Measurements from ENCODE around the gene RETREG1.
"Not testable (repeated sequence)": the region's sequence is repeated elsewhere in the genome, so short reads cannot be mapped to it uniquely, and the experiment has no call there.

Gene RETREG1

GRCh38 chr5:16461026-16461425 lies 155.8 kb downstream of the RETREG1 start:
- DNase-seq (ENCODE audit: extremely low read depth in 1 of 2, low read depth in 1 of 2): no peak

GRCh38 chr5:16459451-16459850 lies 157.3 kb downstream of the RETREG1 start:
- no peak for DNase-seq (ENCODE audit: extremely low read depth in 1 of 2, low read depth in 1 of 2)

DNA sequence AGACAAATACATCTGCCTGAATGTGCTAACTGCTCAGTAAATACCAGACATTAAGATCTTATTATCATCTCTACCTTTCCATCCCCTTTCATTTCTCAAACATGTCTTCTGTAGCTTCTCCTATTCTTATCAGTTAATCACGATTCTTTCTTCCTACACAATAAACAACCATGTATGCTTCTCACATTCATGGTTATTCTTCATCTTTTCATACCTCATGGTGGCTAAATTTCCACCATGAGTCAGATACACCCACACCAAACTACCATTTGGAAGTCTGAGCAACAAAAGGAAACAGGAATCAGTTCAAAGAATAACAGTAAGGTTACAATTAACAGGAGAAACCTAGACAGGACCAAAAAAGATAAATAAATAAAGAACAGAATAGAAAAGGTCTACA lies 158.9 kb downstream of the RETREG1 start:
- DNase-seq (ENCODE audit: extremely low read depth in 1 of 2, low read depth in 1 of 2): no peak

DNA sequence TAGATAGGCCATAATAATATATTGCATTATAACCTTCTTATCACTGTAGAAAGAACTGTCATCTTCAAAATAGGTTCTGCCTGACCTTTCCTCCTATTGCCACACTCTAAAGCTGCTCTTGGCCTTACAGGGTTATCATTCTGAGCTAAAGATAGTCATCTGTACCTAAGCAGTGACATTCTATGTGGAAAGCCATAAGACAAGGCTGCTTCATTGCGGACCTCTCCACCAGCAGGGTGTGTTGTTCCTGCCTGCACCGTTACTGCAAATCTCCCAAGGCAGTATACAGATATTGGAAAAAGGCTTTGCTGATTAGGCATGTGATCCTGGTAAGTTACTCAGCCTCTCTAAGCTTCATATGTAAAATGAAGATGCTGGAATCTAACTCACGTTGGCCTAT lies 159.3 kb downstream of the RETREG1 start:
- no peak for DNase-seq (ENCODE audit: extremely low read depth in 1 of 2, low read depth in 1 of 2)

DNA sequence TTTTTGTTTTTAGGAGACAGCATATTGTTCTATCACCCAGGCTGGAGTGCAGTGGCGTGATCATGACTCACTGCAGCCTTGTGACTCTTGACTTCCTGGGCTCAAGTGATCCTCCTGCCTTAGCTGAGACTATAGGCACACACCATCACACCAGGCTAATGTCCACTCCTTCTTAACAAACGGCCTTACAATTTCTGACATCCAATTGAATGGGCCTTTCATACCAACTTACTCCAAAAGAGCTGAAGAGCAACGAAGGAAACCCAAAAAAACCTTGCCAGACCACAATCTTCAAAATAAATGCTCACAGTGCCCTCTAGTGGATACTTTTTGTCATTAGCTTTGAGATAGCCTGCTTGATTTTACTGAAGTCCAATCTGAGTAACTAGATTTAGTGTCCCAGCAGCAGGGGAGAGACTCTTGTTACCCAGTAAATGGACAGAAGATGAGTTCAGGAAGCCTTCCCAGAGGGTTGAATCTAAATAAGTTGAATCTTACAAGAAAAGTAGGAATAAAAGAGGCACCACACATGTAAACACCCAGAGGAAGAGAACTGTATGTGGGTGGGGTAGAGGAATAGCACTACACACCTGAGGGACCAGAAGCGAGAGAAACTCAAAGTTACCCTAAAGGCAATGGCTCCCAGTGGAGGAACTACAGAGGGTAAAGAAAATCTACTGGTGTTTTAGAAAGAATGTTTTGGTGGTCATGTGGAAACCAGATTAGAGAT lies 160.5 kb downstream of the RETREG1 start:
- no peak for DNase-seq (ENCODE audit: extremely low read depth in 1 of 2, low read depth in 1 of 2)

DNA sequence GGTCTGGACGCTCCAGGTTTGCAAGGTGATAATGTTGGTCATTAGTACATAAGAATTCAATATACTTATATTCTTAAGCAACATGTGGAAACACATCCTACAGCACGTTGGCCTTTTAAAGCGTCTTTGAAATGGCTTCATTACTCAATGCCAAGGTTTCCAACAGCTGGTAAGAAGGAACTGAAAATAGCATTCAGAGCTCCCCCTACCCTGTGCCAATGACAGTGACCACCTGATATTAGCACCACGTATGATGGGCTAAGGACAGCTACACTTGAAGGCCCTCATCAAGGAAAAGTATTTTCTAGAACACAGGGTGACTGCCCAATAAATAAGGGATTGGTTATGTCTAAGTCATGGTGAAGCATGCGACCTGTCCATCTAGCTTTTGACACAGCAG lies 161.1 kb downstream of the RETREG1 start:
- no peak for DNase-seq (ENCODE audit: extremely low read depth in 1 of 2, low read depth in 1 of 2)

- no peak for DNase-seq (ENCODE audit: extremely low read depth in 1 of 2, low read depth in 1 of 2)
These were observed 162.1 kb downstream of the RETREG1 start for GRCh38 chr5:16454686-16455085.

GRCh38 chr5:16453609-16454008 lies 163.2 kb downstream of the RETREG1 start:
- DNase-seq (ENCODE audit: extremely low read depth in 1 of 2, low read depth in 1 of 2): no peak

- DNase-seq (ENCODE audit: extremely low read depth in 1 of 2, low read depth in 1 of 2): no peak
These were observed 166.6 kb downstream of the RETREG1 start for GRCh38 chr5:16450163-16450562.

DNA sequence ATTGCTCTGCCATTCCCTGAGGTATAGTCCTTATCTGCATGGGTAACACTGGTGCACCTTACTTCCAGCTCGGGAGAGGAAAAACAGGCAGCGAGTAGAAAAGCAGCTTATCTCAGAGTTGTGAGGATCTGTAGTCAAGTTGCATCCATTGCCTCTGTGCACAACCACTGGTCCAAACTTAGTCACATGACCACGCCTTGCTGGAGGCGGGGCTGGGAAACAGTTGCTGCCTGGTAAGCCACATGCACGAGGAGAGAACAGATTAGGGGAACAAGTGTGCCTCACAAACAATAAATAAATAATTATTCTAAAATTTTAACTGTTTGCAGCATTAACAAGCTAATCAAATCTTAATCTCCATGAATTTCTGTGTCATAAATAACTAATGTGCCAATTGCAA lies 169.8 kb downstream of the RETREG1 start:
- DNase-seq (ENCODE audit: extremely low read depth in 1 of 2, low read depth in 1 of 2): no peak

- no peak for DNase-seq (ENCODE audit: extremely low read depth in 1 of 2, low read depth in 1 of 2)
These were observed 178.8 kb downstream of the RETREG1 start for GRCh38 chr5:16437977-16438376.

- not testable (repeated sequence) for DNase-seq (ENCODE audit: extremely low read depth in 1 of 2, low read depth in 1 of 2)
These were observed 180.6 kb downstream of the RETREG1 start for GRCh38 chr5:16436065-16436682.

DNA sequence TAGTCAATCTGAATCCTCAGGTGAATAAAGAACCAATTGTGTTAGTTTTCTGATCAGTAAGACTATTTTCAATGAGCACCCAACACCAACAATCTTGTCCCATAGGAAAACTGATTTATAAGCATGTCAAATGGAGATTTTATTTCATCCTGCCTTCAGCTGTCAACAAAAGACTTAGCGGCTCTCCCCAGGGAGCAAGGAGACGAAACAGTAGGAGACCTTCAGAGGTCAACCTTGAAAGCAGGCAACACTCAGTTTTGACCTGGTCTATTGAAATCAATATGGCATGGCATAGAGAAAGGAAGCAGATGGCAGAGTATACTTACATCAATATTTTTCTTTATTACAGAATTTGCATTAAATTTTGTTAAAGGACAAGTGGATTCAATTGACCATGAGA lies 185.3 kb downstream of the RETREG1 start:
- DNase-seq (ENCODE audit: extremely low read depth in 1 of 2, low read depth in 1 of 2): no peak

GRCh38 chr5:16430349-16431089 lies 186.3 kb downstream of the RETREG1 start:
- no peak for DNase-seq (ENCODE audit: extremely low read depth in 1 of 2, low read depth in 1 of 2)

DNA sequence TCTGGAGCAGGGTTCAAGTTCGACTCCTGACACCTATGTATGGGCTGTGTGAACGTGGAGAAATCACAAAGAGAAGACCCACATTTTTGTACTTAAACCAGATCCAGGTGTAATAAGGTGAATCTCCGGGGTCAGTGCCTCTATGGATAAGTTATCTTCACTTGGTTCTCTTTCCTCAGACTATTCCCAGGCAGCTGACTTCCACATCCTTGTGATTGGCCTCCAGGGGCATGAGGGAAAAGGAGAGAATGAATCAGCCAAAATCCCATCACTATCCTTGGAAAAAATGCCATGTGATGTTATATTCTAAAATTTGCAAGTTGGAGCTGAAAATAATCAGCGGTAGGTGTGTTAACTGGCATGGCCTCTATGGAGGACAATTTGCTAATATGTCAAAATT lies 188.4 kb downstream of the RETREG1 start:
- no peak for DNase-seq (ENCODE audit: extremely low read depth in 1 of 2, low read depth in 1 of 2)

DNA sequence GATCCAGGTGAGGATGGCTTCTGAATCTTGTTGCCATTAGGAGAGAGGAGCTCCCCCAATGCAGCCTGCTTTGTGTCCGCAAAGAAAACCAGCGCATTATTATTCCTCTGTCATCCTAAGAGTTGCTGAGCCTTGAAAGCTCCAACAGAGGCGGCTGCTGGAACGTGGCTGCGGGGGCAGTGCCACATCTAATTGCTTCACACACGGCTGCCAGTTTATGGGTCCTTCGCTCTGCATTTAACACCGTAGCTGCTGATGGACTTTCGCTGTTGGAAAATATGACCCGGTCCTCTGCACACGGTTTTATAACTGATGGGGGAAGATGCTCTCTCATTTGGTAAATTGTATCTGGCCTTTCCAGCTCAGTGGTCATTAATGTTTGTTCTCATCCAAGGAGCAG lies 189.2 kb downstream of the RETREG1 start:
- no peak for DNase-seq (ENCODE audit: extremely low read depth in 1 of 2, low read depth in 1 of 2)
